Astrocyte (in vitro differentiated cells and primary cell): ENCODE measurements around the gene KCNAB3. TPM values are rescaled to one million over a fixed set of nuclear protein-coding genes. Genes with fewer than 3 reads are reported as not detected.

Experiments used
- DNase-seq: peaks from one replicate; pipeline ENCODE4 v3.0.0-alpha.2; 2010; ENCODE audit warnings: low read depth
- FAIRE-seq: peaks from 2 replicates; lab custom pipeline; 2011; peaks lifted over from hg19 to GRCh38; lab: Jason Lieb, UNC
- H2AFZ ChIP-seq: 2 replicates; pipeline ENCODE4 v1.6.0; 2012; ENCODE audit warnings: low read depth, low read length, inconsistent platforms
- H3K27ac ChIP-seq: 2 replicates; pipeline ENCODE4 v1.5.1; 2011; ENCODE audit warnings: low read depth, low read length, inconsistent platforms
- H3K27me3 ChIP-seq: 2 replicates; pipeline ENCODE4 v1.6.0; 2011; ENCODE audit warnings: low read length, inconsistent platforms; ENCODE audit not compliant: insufficient read depth
- H3K36me3 ChIP-seq: 2 replicates; pipeline ENCODE4 v1.5.1; 2011; ENCODE audit warnings: low read length, inconsistent platforms; ENCODE audit not compliant: insufficient read depth
- H3K4me1 ChIP-seq: 2 replicates; pipeline ENCODE4 v1.5.1; 2011; ENCODE audit warnings: low read length, inconsistent platforms; ENCODE audit not compliant: insufficient read depth
- H3K4me2 ChIP-seq: 2 replicates; pipeline ENCODE4 v1.6.0; 2012; ENCODE audit warnings: low read length, inconsistent platforms
- H3K4me3 ChIP-seq: 2 replicates; pipeline ENCODE4 v1.5.1; 2011; ENCODE audit warnings: low read depth, mild to moderate bottlenecking, low read length, inconsistent platforms; ENCODE audit not compliant: insufficient read depth
- H3K79me2 ChIP-seq: 2 replicates; pipeline ENCODE4 v1.6.0; 2012; ENCODE audit warnings: mild to moderate bottlenecking, low read length, inconsistent platforms; ENCODE audit not compliant: insufficient read depth
- H3K9ac ChIP-seq: 2 replicates; pipeline ENCODE4 v1.6.0; 2012; ENCODE audit warnings: mild to moderate bottlenecking, low read length, inconsistent platforms
- H3K9me3 ChIP-seq: 2 replicates; pipeline ENCODE4 v1.5.1; 2012; ENCODE audit warnings: low read depth, mild to moderate bottlenecking, low read length, inconsistent platforms; ENCODE audit not compliant: insufficient read depth
- H4K20me1 ChIP-seq: 2 replicates; pipeline ENCODE4 v1.6.0; 2012; ENCODE audit warnings: low read length, inconsistent platforms; ENCODE audit not compliant: insufficient read depth
- H3K27ac Mint-ChIP-seq: one replicate; pipeline ENCODE4 v1.8.0; 2021; ENCODE audit warnings: mild to moderate bottlenecking, mixed read lengths; ENCODE audit not compliant: unreplicated experiment
- H3K27me3 Mint-ChIP-seq: one replicate; pipeline ENCODE4 v1.8.0; 2021; ENCODE audit warnings: low read depth, mixed read lengths; ENCODE audit not compliant: unreplicated experiment
- H3K36me3 Mint-ChIP-seq: one replicate; pipeline ENCODE4 v1.8.0; 2021; ENCODE audit warnings: low read depth, mixed read lengths; ENCODE audit not compliant: unreplicated experiment
- H3K4me1 Mint-ChIP-seq: one replicate; pipeline ENCODE4 v1.8.0; 2021; ENCODE audit warnings: low read depth, mixed read lengths; ENCODE audit not compliant: unreplicated experiment
- H3K4me3 Mint-ChIP-seq: one replicate; pipeline ENCODE4 v1.8.0; 2021; ENCODE audit warnings: mild to moderate bottlenecking, moderate library complexity, mixed read lengths; ENCODE audit not compliant: unreplicated experiment
- H3K9me3 Mint-ChIP-seq: one replicate; pipeline ENCODE4 v1.8.0; 2021; ENCODE audit warnings: mild to moderate bottlenecking, mixed read lengths; ENCODE audit not compliant: unreplicated experiment
- EZH2 ChIP-seq: IDR thresholded peaks from 2 replicates; pipeline ENCODE4 v1.6.1; 2012; ENCODE audit warnings: mild to moderate bottlenecking, low read length, inconsistent platforms; ENCODE audit not compliant: insufficient read depth
- total RNA-seq: library from RNA; stranded (reverse); gene quantifications from 2 replicates; pipeline ENCODE4 v1.2.1, GENCODE V29; 2021
- TF ChIP-seq, protein P1 (sequence below): IDR thresholded peaks from 2 replicates; pipeline ENCODE4 v1.5.1; 2011; ENCODE audit warnings: low read depth, mild to moderate bottlenecking, inconsistent platforms, low read length, moderate library complexity; ENCODE audit not compliant: insufficient read depth

Gene KCNAB3
- total RNA-seq, 1 donor from 2014 or later = 1.4 TPM

DNA sequence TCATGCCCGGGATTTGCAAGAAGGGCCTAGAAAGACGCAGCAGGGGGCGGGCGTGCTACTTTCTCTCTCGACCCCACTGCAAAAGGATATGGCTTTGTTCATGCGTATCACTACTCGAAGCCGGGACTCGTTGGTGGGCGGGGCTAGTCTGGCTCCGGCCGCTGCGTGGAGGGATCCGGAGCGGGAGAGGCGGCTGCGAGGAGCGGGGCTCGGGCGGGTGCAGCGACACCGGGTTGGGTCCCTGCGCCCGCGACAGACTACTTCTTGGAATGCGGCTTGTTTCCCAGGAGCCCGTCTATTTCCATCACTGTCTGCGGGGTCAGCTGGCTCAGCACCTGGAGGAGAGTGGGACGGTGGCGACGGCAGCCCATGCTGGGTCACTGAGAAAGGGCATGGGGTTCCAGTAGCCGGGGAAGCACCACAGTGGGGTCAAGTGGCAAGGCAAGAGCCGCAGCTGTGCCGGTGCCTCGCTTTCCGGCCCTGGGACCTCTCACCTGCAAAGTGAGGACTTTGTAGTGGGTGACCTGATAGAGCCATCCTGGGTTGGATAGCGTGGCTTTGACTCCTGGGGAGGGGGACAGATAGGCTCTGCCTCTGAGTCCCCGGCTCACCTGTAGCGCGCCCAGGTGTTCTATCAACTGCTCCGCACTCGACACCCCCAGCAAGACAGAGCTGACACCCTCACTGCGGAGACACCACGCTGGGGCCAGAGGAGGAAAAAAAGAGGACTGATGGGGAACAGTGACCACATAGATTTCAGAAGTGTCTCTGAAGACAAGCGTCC, 6.6 kb downstream of the KCNAB3 start:
- no peaks in the 10 kb centered on the region for H3K79me2 ChIP-seq
- FAIRE-seq (no peak), DNase-seq (peak; percentile 73)
- H3K4me3 ChIP-seq = peak overlapping the region; percentile 48
- H4K20me1 ChIP-seq = no peaks in the 10 kb centered on the region
- Mint-ChIP-seq H3K4me3 (peak overlapping the region; percentile 40), H3K27me3 (peaks cover 53% of the 10 kb centered on the region), H3K27ac (no peak overlapping the region), H3K9me3 (peaks cover 4% of the 10 kb centered on the region), H3K36me3 (peaks cover 15% of the 10 kb centered on the region), H3K4me1 (no peaks in the 10 kb centered on the region)
- peak overlapping the region; percentile 61 for H3K9ac ChIP-seq
- no peaks in the 10 kb centered on the region for H3K36me3 ChIP-seq
- peak overlapping the region; percentile 87 for H3K4me2 ChIP-seq
- TF ChIP-seq EZH2 = no peak
- TF ChIP-seq, protein P1, sequence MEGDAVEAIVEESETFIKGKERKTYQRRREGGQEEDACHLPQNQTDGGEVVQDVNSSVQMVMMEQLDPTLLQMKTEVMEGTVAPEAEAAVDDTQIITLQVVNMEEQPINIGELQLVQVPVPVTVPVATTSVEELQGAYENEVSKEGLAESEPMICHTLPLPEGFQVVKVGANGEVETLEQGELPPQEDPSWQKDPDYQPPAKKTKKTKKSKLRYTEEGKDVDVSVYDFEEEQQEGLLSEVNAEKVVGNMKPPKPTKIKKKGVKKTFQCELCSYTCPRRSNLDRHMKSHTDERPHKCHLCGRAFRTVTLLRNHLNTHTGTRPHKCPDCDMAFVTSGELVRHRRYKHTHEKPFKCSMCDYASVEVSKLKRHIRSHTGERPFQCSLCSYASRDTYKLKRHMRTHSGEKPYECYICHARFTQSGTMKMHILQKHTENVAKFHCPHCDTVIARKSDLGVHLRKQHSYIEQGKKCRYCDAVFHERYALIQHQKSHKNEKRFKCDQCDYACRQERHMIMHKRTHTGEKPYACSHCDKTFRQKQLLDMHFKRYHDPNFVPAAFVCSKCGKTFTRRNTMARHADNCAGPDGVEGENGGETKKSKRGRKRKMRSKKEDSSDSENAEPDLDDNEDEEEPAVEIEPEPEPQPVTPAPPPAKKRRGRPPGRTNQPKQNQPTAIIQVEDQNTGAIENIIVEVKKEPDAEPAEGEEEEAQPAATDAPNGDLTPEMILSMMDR = no peak
- H3K27ac ChIP-seq = no peak overlapping the region
- peaks cover 10% of the 10 kb centered on the region for H3K4me1 ChIP-seq
- no peaks in the 10 kb centered on the region for H3K27me3 ChIP-seq
- H3K9me3 ChIP-seq = no peaks in the 10 kb centered on the region
- peak overlapping the region; percentile 85 for H2AFZ ChIP-seq

DNA sequence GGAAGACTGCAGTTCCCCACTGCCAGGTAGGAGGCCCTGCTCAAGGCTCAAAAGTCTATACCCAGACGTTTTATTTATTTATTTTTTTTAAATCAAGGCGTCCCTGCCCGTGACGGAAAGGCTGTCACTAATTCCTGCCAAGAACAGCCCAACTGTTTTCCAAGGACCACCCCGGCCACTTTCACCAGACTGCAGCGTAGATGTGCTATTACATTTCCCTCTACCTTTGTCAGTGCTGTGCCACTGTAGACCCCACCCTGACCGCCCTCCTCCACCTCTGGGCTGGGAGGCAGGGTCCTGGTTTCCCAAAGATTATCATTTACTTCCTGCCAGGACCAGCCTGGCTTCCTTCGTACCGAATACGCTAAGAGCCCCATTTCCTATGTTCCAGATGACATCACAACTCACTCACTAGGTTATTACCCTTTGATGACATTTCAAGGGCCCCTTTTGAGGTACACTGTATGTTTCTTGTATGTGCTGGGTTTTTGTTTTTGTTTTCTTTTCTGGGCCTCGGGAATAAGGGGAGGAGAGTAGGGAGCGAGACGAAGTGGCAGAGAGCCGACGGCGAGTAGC, 7.3 kb downstream of the KCNAB3 start:
- H3K4me3 ChIP-seq = peak overlapping the region; percentile 48
- Mint-ChIP-seq H3K4me3 (no peak overlapping the region), H3K4me1 (no peaks in the 10 kb centered on the region), H3K9me3 (no peaks in the 10 kb centered on the region), H3K27ac (no peak overlapping the region), H3K27me3 (peaks cover 46% of the 10 kb centered on the region), H3K36me3 (peaks cover 9% of the 10 kb centered on the region)
- H3K27me3 ChIP-seq = no peaks in the 10 kb centered on the region
- no peak for TF ChIP-seq EZH2
- TF ChIP-seq, protein P1 = no peak
- no peaks in the 10 kb centered on the region for H3K9me3 ChIP-seq
- H3K4me1 ChIP-seq = peaks cover 10% of the 10 kb centered on the region
- peak overlapping the region; percentile 61 for H3K9ac ChIP-seq
- FAIRE-seq = no peak
- no peaks in the 10 kb centered on the region for H3K79me2 ChIP-seq
- H4K20me1 ChIP-seq = no peaks in the 10 kb centered on the region
- H3K36me3 ChIP-seq = no peaks in the 10 kb centered on the region
- peak overlapping the region; percentile 87 for H3K4me2 ChIP-seq
- no peak for DNase-seq
- peak overlapping the region; percentile 85 for H2AFZ ChIP-seq
- no peak overlapping the region for H3K27ac ChIP-seq

DNA sequence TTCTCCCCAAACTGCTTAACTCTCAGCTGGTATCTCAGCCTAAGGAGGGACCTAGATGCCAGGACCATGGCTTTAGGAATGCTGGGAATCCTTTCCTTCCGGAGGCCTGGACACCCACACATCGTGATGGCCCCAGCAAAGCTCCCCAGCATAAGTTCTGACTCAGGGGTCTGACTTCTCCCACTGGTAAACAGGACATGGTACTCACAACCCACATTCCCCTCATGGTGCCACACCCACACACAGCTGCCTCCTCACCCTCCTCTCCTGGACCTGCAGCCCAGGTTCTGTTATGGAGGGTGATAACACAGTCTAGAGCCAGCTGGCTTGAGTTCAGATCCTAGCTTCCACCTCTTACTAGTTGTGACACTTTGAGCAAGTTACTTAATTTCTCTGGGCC, 12.8 kb downstream of the KCNAB3 start:
- Histone ChIP-seq H3K9me3 (no peaks in the 10 kb centered on the region), H3K27ac (peak overlapping the region; percentile 81), H3K79me2 (no peaks in the 10 kb centered on the region), H3K36me3 (no peaks in the 10 kb centered on the region), H3K9ac (peak overlapping the region; percentile 69), H3K27me3 (no peaks in the 10 kb centered on the region), H3K4me3 (peak overlapping the region; percentile 31), H3K4me1 (peaks cover 21% of the 10 kb centered on the region), H4K20me1 (peaks cover 10% of the 10 kb centered on the region), H2AFZ (peak overlapping the region; percentile 80), H3K4me2 (peak overlapping the region; percentile 91)
- TF ChIP-seq, protein P1 = no peak
- H3K27me3 Mint-ChIP-seq = peaks cover 7% of the 10 kb centered on the region
- FAIRE-seq (no peak), DNase-seq (peak; percentile 74)
- no peaks in the 10 kb centered on the region for H3K9me3 Mint-ChIP-seq
- H3K4me3 Mint-ChIP-seq = peak overlapping the region; percentile 81
- H3K36me3 Mint-ChIP-seq = no peaks in the 10 kb centered on the region
- H3K27ac Mint-ChIP-seq = peak overlapping the region; percentile 92
- peaks cover 7% of the 10 kb centered on the region for H3K4me1 Mint-ChIP-seq
